GM21723 (cell line): ENCODE results near the gene LRRC74A.
A peak's percentile ranks its signal among the peaks of the same experiment; 100 is the strongest.
"Not testable (repeated sequence)": the region's sequence is repeated elsewhere in the genome, so short reads cannot be mapped to it uniquely, and the experiment has no call there.

Experiments used
- ATAC-seq: cut with Tn5 transposase; IDR thresholded peaks from one replicate; pipeline ENCODE4 v1.9.1; 2021; ENCODE audit warnings: mild to moderate bottlenecking, moderate library complexity; ENCODE audit not compliant: unreplicated experiment

The LRRC74A gene

GRCh38 chr14:76883447-76883846 is 57.2 kb downstream of the LRRC74A start:
- no peak for ATAC-seq

GRCh38 chr14:76884394-76884793 is 58.2 kb downstream of the LRRC74A start:
- ATAC-seq: no peak

- ATAC-seq: no peak
Observed at GRCh38 chr14:76884853-76885276, 58.7 kb downstream of the LRRC74A start.

GRCh38 chr14:76887191-76887590 is 61.0 kb downstream of the LRRC74A start:
- ATAC-seq: no peak

- no peak for ATAC-seq
Observed at GRCh38 chr14:76891391-76891790, 65.2 kb downstream of the LRRC74A start.

GRCh38 chr14:76894308-76894707 is 68.1 kb downstream of the LRRC74A start:
- no peak for ATAC-seq

- not testable (repeated sequence) for ATAC-seq
Observed at GRCh38 chr14:76898006-76898405, 71.8 kb downstream of the LRRC74A start.

- no peak for ATAC-seq
Observed at GRCh38 chr14:76900682-76901081, 74.5 kb downstream of the LRRC74A start.

GRCh38 chr14:76901171-76902055 is 75.2 kb downstream of the LRRC74A start:
- ATAC-seq: no peak

GRCh38 chr14:76902591-76902990 is 76.4 kb downstream of the LRRC74A start:
- ATAC-seq: no peak

GRCh38 chr14:76904100-76904739 is 78.0 kb downstream of the LRRC74A start:
- ATAC-seq: no peak

GRCh38 chr14:76904740-76905569 is 78.7 kb downstream of the LRRC74A start:
- ATAC-seq: peak; percentile 87

- no peak for ATAC-seq
Observed at GRCh38 chr14:76908834-76909233, 82.6 kb downstream of the LRRC74A start.

GRCh38 chr14:76909266-76909665 is 83.1 kb downstream of the LRRC74A start:
- ATAC-seq: no peak

GRCh38 chr14:76910371-76910890 is 84.2 kb downstream of the LRRC74A start:
- no peak for ATAC-seq

- ATAC-seq: no peak
Observed at GRCh38 chr14:76911473-76911872, 85.3 kb downstream of the LRRC74A start.

- not testable (repeated sequence) for ATAC-seq
Observed at GRCh38 chr14:76914533-76915081, 88.4 kb downstream of the LRRC74A start.

GRCh38 chr14:76916040-76916715 is 90.0 kb downstream of the LRRC74A start:
- ATAC-seq: no peak

GRCh38 chr14:76917158-76917596 is 91.0 kb downstream of the LRRC74A start:
- no peak for ATAC-seq

- no peak for ATAC-seq
Observed at GRCh38 chr14:76917745-76918255, 91.6 kb downstream of the LRRC74A start.
